NCI-H2029 (cell line): ENCODE results near the gene SP1.
"Not testable (repeated sequence)": the region's sequence is repeated elsewhere in the genome, so short reads cannot be mapped to it uniquely, and the experiment has no call there.

Experiments
- DNase-seq: peaks from one replicate; lab custom pipeline; 2025; lab: John Stamatoyannopoulos, UW

The SP1 gene

DNA sequence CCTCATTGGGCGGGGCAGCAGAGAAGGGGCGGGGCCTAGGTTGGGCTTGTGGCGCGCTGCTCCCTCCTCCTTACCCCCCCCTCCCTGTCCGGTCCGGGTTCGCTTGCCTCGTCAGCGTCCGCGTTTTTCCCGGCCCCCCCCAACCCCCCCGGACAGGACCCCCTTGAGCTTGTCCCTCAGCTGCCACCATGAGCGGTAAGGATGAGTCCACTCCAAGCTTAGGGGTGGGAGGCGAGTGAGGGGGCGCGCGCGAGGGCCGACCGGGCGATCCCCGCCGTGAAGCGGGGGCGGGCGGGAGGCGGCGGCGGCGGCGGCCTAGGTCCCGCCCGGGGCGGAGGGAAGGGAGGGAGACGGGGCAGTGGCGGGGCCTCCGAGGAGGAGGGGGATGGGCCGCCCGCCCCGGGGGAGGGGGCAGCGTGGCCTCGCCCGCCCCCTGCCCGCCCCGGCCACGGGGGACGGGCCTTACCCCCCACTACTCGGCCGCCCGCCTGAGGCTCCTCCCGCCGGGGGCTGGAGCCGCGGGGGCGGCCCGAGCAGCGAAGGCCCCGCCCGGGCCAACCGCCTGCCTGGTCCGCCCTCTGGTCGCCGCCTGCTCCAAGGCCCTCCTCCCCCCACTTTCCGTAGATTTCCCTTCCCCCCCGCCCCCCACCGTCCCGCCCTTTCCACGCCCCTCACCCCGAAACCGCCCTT is at the start of gene SP1:
SP1 (plus strand) TSS at position 73 of the 690 bp plus-strand sequence; CDS start at position 189, 116 bp downstream.
- DNase-seq, result peak; percentile 72

GRCh38 chr12:53330671-53331070 is 49.3 kb upstream of the SP1 start:
- no peak for DNase-seq

DNA sequence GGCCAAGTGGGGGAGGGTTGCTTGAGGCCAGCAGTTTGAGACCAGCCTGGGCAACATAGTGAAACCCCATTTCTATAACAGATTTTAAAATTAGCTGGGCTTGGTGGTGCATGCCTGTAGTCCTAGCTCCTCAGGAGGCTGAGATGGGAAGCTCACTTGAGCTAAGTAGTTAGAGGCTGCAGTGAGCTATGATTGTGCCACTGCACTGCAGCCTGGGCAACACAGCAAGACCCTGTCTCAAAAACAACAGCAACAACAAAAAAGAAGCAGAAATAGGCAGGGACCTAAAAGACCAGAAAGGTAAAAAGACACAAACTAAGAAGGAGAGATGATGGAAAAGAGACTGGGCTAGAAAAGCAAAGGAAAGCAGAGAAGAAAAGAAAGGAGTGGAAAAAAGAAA is 47.6 kb upstream of the SP1 start:
- not testable (repeated sequence) for DNase-seq

GRCh38 chr12:53332744-53333143 is 47.2 kb upstream of the SP1 start:
- DNase-seq, result no peak

DNA sequence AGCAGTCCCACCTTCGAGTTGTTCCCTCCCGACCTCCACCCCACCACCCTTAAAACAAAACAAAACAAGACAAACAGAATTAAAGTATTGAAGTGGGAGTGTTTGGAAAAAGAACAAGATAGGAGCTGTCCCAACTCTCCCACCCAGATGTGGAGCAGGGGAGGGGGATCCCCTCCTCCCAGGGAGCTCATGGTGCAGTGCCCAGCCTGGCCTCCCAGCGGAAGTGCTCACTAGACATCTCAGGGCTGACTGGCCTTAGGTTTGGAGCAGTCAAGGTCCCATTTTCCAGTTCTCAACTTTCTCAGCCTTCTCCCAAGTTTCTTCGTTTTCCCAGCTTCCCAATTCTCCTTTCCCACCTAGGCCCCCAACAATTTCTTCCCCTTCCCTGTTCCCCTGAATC is 46.7 kb upstream of the SP1 start:
- DNase-seq, result no peak

- no peak for DNase-seq
Measured at GRCh38 chr12:53333845-53334244, 46.1 kb upstream of the SP1 start.

- DNase-seq, result no peak
Measured at GRCh38 chr12:53334822-53335221, 45.2 kb upstream of the SP1 start.

- no peak for DNase-seq
Measured at GRCh38 chr12:53336181-53336681, 43.7 kb upstream of the SP1 start, which contains the start of gene SP7. SP7 (minus strand) TSS chr12:53336354; CDS start chr12:53335646, 708 bp downstream.

DNA sequence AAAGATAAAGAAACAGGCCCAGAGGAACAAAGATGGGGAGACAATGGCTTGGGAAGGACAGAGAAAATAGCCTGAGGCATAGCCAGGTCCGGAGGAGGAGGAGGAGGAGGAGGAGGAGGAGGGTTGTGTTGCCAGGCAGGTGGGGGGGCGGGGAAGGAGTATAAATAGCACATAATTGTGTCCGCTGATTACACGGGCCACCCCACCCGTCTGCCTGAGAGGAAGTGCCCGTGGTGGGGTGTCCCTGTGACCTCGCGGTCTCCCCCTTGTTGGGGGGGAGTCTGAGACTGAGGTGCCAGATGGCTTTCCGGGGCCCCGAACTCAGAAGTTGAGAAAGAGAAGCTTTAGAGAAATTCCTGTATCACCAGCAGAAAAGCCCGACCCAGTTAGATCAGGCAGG is 42.0 kb upstream of the SP1 start:
- no peak for DNase-seq

GRCh38 chr12:53338916-53339315 is 41.1 kb upstream of the SP1 start:
- no peak for DNase-seq

DNA sequence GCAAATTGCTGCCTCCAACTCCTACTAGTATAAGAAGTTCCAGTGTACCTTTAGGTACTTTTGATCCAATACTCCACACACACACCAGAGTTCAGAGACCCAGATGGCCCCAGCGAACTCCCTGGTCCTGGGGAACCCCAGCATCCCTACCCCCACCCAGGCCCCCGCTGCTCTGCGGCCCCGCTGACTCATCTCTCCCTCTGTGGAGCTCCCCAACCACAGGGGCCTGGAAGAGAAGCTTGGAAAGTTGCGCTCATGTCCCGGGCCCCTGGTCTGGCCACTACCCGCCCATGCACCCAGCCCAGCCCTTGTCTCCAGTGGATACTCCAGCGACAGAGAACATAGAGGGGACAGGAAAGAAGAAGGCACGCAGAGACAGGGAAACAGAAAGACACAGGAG is 39.6 kb upstream of the SP1 start:
- DNase-seq, result no peak

DNA sequence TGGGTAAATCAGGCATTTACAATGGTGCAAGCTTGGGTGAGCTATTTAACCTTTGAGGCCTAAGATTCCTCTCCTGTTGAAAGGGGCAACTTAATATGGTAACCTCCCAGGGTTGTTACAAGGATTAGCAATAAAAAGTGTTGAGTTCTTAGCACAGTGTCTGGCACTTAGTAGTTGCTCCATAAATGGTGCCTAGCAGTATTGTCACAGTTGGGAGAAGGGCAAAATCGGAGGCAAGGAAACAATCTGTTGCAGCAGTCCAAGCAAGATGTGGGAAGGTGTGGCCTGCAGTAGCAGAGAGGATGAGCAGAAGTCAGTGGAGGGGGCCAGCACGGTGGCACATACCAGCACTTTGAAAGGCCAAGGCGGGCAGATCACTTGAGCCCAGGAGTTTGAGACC is 36.5 kb upstream of the SP1 start:
- no peak for DNase-seq

GRCh38 chr12:53343969-53344368 is 36.0 kb upstream of the SP1 start:
- DNase-seq, result no peak

- DNase-seq, result no peak
Measured at GRCh38 chr12:53344487-53344823, 35.5 kb upstream of the SP1 start.

DNA sequence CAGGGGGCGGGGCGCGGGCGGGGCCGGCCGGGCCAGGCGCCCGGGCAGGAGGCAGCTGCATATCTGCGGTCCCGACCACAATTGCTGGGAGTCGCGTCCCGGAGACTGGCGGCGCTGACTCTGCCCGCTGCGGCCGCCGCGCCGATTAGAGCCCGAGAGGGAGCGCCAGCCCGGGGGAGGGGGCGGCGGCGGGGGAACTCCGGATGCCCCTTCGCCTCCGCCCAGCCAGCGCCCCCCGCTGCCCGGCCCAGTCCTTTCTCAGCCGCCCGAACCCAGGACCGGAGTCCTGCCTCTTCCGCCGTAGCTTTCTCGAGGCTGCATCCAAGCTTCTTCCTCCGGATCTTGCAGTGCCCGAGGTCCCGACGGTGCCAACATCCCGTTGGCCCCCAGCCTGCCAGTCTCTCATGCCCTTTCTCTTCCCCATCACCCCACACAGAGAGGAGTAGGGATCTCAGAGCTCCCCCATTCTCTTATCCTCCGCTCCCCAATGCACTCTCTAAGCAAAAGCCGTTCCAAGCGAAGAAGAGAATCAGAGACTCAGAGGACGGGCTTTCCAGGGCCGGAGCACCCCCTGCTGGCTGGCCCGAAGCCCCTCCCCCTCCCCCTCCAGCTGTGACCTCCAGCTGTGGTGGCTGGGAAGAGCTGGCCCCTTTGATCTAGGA is 35.0 kb upstream of the SP1 start:
- DNase-seq, result peak; percentile 38

- DNase-seq, result no peak
Measured at GRCh38 chr12:53345486-53346188, 34.3 kb upstream of the SP1 start.

GRCh38 chr12:53346491-53346890 is 33.5 kb upstream of the SP1 start:
- no peak for DNase-seq

DNA sequence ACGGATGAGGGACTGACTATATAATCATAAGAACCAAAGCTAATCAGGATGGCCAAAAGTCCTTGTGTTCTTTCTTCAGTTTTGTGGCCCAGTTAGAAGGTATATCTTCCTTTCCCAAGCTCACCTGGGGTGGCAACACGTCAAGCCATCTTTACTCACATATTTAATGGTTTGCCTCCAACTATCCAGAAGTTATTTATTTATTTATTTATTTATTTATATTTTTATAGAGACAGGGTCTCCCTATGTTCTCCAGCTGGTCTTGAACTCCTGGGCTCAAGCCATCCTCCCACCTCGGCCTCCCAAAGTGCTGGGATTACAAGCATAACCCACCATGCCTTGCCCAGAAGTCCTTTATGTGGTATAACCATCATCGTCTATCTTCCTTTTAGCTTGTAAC is 32.1 kb upstream of the SP1 start:
- DNase-seq, result no peak

GRCh38 chr12:53352331-53353256 is 27.4 kb upstream of the SP1 start:
- DNase-seq, result peak; percentile 54

DNA sequence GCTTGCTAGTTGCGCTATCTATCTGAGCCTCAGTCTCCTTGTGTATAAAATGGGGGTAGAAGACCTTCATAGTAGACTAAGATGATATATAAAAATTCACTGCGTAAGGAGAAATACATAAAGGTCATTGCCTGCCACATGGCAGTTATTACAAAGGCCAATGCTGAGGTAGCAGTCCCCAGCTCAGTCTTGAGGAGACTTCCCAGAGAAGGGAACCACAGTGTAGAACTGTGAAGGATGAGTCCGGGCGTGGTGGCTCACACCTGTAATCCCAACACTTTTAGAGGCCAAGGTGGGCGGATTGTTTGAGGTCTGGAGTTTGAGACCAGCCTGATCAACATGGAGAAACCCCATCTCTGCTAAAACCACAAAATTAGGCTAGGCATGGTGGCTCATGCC is 26.7 kb upstream of the SP1 start:
- no peak for DNase-seq

DNA sequence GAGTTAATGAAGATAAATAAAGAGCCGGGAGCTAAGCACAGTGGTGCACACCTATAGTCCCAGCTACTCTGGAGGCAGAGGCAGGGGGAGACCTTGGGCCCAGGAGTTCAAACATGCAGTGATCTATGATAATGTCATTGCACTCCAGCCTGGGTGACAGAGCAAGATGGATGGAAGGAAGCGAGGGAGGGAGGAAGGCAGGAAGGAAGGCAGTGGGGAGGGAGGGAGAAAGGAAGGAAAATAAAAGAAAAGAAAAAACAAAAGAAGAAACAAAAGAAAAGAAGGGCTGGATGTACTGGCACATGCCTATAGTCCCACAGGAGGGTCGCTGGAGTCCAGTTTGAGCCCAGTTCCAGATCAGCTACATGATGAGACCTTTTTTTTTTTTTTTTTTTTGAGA is 24.9 kb upstream of the SP1 start:
- DNase-seq, result no peak

- DNase-seq, result no peak
Measured at GRCh38 chr12:53358836-53359419, 21.0 kb upstream of the SP1 start.
